OCI-LY3 (cell line): Measurements from ENCODE around the gene HBG2.

ENCODE experiments used
- CTCF ChIP-seq: fragments of 200-600, 300-600 bp; sonication (generic); IDR thresholded peaks from 2 replicates; pipeline ENCODE4 v1.5.1; 2014; ENCODE audit warnings: antibody characterized with exemption, low read length, low read depth
- EZH2phosphoT487 ChIP-seq: fragments of 200-600 bp; shearing (Covaris generic); IDR thresholded peaks from 2 replicates; pipeline ENCODE4 v1.6.1; 2018; ENCODE audit warnings: antibody characterized with exemption, mixed run types, low read depth

GRCh38 chr11:5228124-5228523 lies 26.5 kb downstream of the HBG2 start:
- TF ChIP-seq CTCF = no peak
- TF ChIP-seq EZH2phosphoT487 = no peak
